ENCODE results near the gene ADGRD2. TPM values are rescaled to one million over a fixed set of nuclear protein-coding genes. Genes with fewer than 3 reads are reported as not detected.

ADGRD2 gene
- total and polyA plus RNA-seq, 9 of the 15 experiments (the other 6 are each of a cell fraction or from before 2014, with no cell fraction given), result not detected

DNA sequence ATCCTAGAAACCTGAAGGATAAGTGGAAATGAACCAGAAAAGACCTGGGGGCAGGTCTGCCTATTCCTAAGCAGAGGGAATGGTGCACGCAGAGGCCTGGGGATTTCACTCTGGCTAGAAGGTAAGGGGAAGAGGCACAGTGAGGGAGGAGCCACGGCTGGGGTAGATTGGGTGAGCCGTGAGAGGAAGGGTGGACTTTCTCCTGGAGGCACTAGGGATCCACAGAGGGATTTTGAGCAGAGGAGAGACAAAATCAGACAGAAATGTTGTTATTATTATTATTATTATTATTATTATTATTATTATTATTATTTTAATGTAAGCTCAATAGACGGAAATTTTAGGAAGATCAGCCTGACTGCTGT, 3.0 kb upstream of the ADGRD2 start (continued):
- TF ChIP-seq, protein P1, sequence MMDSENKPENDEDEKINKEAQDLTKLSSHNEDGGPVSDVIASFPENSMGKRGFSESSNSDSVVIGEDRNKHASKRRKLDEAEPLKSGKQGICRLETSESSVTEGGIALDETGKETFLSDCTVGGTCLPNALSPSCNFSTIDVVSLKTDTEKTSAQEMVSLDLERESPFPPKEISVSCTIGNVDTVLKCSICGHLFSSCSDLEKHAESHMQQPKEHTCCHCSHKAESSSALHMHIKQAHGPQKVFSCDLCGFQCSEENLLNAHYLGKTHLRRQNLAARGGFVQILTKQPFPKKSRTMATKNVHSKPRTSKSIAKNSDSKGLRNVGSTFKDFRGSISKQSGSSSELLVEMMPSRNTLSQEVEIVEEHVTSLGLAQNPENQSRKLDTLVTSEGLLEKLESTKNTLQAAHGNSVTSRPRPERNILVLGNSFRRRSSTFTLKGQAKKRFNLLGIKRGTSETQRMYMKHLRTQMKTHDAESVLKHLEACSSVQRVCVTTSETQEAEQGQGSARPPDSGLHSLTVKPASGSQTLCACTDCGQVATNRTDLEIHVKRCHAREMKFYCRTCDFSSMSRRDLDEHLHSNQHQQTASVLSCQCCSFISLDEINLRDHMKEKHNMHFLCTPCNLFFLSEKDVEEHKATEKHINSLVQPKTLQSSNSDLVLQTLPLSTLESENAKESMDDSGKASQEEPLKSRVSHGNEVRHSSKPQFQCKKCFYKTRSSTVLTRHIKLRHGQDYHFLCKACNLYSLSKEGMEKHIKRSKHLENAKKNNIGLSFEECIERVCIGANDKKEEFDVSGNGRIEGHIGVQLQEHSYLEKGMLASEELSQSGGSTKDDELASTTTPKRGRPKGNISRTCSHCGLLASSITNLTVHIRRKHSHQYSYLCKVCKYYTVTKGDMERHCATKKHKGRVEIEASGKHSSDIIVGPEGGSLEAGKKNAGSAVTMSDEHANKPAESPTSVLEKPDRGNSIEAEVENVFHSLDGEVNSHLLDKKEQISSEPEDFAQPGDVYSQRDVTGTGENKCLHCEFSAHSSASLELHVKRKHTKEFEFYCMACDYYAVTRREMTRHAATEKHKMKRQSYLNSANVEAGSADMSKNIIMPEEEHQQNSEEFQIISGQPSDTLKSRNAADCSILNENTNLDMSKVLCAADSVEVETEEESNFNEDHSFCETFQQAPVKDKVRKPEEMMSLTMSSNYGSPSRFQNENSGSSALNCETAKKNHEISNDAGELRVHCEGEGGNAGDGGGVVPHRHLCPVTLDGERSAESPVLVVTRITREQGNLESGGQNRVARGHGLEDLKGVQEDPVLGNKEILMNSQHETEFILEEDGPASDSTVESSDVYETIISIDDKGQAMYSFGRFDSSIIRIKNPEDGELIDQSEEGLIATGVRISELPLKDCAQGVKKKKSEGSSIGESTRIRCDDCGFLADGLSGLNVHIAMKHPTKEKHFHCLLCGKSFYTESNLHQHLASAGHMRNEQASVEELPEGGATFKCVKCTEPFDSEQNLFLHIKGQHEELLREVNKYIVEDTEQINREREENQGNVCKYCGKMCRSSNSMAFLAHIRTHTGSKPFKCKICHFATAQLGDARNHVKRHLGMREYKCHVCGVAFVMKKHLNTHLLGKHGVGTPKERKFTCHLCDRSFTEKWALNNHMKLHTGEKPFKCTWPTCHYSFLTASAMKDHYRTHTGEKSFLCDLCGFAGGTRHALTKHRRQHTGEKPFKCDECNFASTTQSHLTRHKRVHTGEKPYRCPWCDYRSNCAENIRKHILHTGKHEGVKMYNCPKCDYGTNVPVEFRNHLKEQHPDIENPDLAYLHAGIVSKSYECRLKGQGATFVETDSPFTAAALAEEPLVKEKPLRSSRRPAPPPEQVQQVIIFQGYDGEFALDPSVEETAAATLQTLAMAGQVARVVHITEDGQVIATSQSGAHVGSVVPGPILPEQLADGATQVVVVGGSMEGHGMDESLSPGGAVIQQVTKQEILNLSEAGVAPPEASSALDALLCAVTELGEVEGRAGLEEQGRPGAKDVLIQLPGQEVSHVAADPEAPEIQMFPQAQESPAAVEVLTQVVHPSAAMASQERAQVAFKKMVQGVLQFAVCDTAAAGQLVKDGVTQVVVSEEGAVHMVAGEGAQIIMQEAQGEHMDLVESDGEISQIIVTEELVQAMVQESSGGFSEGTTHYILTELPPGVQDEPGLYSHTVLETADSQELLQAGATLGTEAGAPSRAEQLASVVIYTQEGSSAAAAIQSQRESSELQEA (IDR thresholded peaks at IDR 0.05; ENCODE audit: low read depth), result no peak
- no peak for TF ChIP-seq CGGBP1 (CRISPR knock-in tag; IDR thresholded peaks at IDR 0.05)
- no peak for TF ChIP-seq SRSF7 (optimal IDR thresholded peaks at IDR 0.05; ENCODE audit: low read depth, low read length)
- no peak for TF ChIP-seq FUS (optimal IDR thresholded peaks at IDR 0.05; ENCODE audit: low read depth, low read length)
- no peak for TF ChIP-seq ESRRB (CRISPR knock-in tag; IDR thresholded peaks at IDR 0.05; ENCODE audit: borderline replicate concordance)
- no peak for TF ChIP-seq TOE1 (IDR thresholded peaks at IDR 0.05; ENCODE audit: borderline replicate concordance)
- no peak for TF ChIP-seq TOE1 (CRISPR knock-in tag; IDR thresholded peaks at IDR 0.05; ENCODE audit: borderline replicate concordance, low read depth)

Data from K562 (cell line).